HG03045 (cell line): ENCODE results near the gene RETSAT.
"Not testable (repeated sequence)": the region's sequence is repeated elsewhere in the genome, so short reads cannot be mapped to it uniquely, and the experiment has no call there.

Experiments used
- ATAC-seq: cut with Tn5 transposase; IDR thresholded peaks from one replicate; pipeline ENCODE4 v1.9.1; 2021; ENCODE audit warnings: mild to moderate bottlenecking, moderate library complexity; ENCODE audit not compliant: unreplicated experiment

Gene RETSAT

DNA sequence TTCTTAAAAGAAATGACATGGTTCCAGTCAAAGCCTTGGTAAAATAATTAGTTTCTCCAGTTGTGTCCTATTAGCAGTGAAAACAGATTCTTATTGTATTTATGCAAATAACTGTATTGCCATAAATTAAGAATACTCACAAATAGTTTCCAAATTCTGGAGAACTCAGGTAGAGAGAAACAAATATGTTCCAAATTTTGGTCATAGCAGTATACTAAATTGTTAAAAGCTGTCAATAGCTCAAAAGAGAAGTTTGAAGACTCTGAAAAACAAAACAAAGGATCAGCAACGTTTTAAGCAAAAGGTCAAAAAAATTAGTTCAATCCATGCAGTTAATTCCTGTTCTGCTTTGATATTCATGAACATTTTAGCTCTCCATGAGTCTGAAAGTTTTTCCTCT lies 25.7 kb upstream of the RETSAT start:
- ATAC-seq, result no peak

DNA sequence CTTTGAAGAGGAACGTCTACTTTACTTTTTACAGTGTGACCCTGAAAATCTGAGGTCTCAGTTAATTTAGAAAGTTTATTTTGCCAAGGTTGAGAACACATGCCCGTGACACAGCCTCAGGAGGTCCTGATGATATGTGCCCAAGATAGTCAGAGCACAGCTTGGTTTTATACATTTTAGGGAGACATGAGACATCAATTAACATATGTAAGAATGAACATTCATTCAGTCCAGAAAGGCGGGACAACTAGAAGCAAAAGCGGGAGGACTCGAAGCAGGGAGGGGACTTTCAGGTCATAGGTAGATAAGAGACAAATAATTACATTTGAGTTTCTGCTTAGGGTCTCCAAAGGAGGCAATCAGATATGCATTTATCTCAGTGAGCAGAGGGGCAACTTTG lies 23.9 kb upstream of the RETSAT start:
- no peak for ATAC-seq

DNA sequence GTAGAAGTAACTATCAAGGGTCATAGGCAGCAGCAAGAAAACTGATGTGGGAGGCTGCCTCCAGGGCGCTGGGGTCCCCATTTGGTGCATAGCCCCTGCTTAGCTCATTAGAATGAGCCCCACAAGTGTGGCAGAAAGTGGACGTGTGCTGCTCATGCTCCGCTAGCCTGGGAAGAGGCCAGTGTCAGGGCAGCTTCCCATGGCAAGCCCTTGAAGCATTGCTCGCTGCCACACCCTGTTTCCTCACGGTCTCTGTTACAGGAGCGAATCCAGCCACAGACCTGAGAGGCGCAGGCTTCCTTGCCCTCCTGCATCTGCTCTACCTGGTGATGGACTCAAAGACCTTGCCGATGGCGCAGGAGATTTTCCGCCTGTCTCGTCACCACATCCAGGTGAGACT lies 22.8 kb upstream of the RETSAT start:
- ATAC-seq, result no peak

DNA sequence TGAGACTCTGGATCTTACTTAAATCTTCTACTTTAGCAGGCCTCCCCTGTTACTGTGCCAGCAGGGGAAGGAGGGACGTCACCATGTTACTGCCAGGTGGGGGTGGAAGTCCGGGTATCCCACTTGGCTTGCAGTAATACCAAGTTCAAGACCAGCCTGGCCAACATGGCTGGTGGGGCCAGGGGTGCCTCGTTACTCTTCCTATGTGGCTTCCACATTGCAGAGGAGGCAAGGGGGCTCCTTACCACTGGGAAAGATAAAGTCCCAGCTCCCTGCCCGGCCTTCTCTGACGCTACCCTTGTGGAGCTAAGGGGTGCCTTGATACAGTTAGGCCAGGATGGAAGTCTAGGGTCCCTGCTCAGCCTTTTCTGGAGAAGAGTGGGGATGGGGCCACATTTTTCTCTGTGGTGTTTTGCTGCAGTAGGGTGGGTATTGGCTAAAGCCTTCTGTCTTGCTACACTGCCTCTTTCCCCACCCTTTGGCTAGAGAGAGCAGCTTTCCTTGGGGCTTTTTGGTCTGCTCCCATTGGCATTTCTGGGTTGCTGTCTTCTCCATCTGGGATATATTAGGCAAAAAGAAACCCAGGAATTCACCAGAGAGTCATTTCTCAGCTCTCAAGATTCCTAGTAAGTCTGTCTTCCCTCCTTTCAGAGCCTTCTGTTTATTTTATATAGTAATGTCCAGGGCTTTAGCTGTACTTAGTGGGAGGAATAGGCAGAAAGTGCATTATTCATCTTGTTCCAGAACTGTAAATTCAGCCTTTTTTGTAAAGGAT lies 22.1 kb upstream of the RETSAT start:
- no peak for ATAC-seq

DNA sequence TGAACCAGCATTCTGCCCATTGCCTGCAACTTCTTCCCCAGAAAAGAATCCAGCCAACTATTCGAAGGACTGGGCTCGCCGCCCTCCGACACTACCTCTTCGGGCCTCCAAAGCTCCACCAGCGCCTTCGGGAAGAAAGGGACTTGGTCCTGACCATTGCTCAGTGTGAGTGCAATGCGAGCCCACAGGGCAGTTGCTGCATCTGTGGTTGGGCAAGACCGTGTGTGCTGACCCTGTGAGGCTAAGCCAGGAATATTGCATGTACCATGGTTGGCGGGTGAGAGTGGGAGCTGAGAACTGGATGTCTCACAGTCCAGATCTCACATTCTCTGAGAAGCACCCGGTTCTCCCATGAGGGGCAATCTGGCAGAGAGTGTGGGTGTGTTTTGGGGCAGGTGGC lies 16.7 kb upstream of the RETSAT start:
- ATAC-seq, result no peak

- no peak for ATAC-seq
These were observed 15.2 kb upstream of the RETSAT start for GRCh38 chr2:85369500-85369899.

- no peak for ATAC-seq
These were observed 14.6 kb upstream of the RETSAT start for GRCh38 chr2:85368921-85369320.

DNA sequence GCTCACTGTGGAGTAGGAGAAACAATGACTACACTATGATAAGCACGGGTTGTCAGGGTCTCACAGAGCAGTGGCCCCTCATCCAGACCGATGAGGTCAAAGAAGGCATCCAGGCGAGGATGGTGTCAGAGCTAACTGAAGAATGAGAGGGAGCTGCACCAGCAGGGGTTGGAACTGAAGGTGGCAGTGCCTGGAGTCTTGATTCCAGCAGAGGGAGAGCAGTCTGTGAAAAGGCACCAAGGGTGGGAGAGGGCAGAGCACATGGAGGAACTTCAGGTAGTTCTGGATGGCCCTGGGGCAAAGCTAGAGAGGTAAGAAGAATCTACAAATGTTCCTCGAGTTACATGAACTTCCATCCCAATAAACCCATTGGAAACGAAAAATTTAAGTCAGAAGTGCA lies 12.9 kb upstream of the RETSAT start:
- ATAC-seq, result no peak

DNA sequence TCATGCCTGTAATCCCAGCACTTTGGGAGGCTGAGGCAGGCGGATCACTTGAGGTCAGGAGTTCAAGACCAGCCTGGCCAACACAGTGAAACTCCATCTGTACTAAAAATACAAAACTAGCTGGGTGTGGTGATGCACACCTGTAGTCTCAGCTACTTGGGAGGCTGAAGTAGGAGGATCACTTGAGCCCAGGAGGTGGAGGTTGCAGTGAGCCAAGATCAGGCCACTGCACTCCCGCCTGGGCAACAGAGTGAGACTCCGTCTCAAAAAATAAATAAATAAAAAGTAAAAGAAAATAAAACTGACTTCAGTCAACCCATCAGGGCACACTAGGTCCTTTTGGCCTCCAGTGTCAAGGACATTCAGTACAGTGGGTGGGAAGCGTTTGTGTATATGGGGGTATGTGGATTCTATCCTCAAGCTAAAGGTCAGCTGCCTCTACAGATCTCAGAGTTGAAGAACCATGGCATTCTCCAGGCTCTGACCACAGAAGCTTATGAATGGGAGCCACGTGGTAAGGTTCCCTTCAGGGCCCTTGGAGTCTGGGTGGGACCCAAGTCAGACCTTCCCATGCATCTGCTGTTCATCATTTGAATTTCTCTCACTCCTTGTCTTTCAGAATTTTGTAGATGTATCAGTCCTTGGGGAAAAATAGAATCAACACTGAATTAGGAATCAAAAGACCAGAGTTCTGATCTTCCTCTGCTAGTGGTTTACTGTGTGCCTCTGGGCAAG lies 8.5 kb upstream of the RETSAT start:
- ATAC-seq, result not testable (repeated sequence)

DNA sequence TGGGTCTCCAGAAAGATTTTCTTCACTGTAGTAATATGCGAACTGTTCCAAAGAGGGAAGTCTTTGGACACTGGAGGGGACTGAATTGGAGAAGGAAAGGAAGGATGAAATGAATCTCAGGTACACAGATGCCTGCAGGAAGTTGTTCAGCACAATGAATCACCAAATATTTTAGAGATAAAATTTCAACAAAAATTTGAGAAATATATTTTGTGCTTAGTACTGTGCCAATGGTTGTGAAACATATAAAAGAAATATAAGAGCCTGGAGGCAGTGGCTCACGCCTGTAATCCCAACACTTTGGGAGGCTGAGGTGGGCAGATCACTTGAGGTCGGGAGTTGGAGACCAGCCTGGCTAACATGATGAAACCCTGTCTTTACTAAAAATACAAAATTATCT lies 3.4 kb upstream of the RETSAT start:
- no peak for ATAC-seq

GRCh38 chr2:85356186-85356585 lies 1.9 kb upstream of the RETSAT start:
- no peak for ATAC-seq

GRCh38 chr2:85355521-85355920 lies 1.2 kb upstream of the RETSAT start:
- ATAC-seq, result no peak

GRCh38 chr2:85355073-85355410 lies 714 bp upstream of the RETSAT start:
- peak; percentile 6 for ATAC-seq

DNA sequence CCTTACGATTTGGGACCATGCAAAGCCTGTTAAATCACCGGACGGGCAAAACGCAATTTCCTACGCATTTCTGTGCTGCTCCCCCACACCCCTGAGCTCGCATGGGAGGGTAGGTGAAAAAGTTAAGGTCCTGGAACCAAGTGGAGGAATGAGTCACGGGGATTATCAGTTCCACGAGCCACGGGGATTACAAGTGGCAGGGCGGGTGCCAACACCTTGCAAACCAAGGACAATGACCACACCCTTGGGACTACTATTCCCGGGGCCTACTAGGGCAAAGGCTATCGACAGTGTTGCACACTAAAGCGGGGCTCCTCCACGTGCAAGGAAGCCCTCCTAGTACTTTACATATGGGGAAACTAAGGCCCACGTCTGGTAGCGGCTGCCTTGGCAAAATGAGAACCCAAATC lies 447 bp downstream of the RETSAT start:
- no peak for ATAC-seq

DNA sequence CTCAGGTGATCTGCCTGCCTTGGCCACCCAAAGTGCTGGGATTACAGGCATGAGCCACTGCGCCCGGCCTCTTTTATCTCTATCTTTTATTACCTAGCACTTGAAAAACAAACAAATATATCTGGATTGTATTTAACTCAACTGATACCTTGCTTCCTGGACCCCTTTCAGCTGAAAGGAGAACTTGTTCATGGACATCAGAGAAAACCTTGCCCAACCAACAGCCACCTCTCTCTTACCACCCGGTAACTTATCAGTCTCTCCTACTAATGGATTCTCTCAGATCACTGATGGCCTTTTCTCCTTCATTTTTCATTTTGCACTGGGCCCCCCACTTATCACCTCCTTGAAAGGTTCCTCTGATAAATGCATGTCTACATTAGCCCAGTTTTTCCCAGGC lies 6.7 kb downstream of the RETSAT start:
- no peak for ATAC-seq

GRCh38 chr2:85344356-85344954 lies 9.9 kb downstream of the RETSAT start:
- no peak for ATAC-seq

GRCh38 chr2:85343207-85343895 lies 11.0 kb downstream of the RETSAT start:
- ATAC-seq, result not testable (repeated sequence)

DNA sequence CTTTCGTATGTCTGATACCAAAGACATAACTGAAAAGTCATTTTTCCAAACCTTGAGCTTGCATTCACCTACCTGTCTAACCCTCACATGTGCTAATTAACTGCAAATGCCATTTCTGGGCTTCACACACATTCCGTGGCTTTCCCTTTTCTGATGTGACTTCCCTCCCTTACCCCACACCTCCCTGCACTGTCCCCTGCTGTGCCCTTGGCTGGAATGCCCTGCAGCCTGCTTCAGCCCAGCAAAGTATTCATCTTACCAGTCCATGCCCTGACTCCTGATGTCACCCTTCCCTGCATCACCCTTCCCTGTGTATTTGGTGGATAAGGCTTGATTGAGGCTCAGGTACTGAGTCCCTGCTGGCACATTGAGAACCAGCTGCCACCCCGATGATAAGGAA lies 12.2 kb downstream of the RETSAT start:
- ATAC-seq, result no peak

DNA sequence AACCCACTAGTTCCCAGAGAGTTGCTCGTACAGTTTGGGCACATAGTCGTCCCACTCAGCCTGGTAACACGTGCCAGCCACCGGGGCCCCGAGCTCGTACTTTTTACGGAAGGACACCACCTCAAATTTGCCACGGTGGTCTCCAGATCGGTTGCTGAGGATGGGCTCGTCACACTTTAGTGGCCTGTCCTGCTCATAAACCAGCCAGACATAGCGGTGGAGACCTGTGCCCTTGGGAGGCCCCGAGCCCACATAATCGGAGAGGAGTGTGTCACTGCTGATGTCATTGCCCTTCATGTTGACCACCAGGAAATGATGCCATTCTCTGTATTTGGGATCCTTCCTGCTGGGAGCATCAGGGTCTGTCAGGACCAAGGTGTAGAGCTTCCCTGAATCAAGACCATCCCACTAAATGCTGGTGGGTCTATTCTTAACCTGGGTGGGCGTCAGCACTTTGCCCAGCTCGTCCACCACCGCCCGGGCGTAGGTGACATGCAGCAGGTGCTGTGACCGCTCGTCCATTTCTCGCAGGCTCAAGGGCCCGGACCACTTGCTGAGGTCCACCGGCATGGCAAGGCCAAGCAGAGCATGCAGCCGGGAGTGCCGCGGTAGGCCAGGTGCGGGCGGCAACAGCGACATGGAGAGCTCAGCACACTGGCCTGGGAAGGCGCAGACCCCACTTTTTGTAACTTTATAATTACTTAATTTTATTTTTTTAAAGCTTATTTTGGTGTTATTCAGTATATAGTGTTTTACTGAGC lies 12.9 kb downstream of the RETSAT start:
- ATAC-seq, result no peak

DNA sequence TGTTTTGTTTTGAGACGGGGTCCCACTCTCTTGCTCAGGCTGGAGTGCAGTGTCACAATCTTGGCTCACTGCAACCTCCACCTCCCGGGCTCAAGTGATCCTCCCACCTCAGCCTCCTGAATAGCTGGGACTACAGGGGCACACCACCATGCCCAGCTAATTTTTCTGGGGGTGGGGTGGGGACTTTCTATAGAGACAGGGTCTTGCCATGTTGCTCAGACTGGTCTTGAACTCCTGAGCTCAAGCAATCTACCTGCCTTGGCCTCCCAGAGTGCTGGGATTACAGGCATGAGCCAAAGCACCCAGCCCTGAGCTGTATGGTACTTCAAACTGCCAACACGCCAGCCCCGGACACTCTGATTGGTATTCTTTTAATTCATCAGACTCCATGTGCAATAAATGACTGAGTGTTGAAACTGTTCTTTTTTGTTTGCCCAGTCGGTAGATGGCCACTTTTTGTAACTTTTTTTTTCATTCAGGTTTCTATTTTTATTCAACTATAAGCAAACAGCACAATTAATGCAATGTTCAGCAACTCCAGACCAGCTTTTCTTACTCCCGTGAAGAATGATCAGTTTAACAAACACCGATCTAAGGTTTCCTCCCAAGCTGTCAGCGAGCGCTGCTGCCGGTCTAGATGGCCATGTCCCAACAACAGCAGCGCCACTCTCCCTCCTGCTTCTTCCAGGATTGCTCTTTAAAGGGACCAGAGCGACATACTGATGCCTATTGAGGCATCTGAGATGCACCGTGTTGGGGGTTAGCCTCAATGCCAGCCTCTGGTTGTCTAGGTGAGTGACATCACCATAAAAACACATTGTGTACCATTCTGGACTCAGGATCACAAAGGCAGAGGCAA lies 14.1 kb downstream of the RETSAT start:
- no peak for ATAC-seq
